Suprapubic skin (tissue), 4 donors: ENCODE data around the gene CDC42BPG. TPM values are rescaled to one million over a fixed set of nuclear protein-coding genes. Genes with fewer than 3 reads are reported as not detected.

Experiments
- DNase-seq, 2 donors: peaks; one replicate each; pipeline ENCODE4 v3.0.0-alpha.2; 2019; ENCODE audit warnings: low spot score in 2 of 2
- H3K27ac ChIP-seq: fragments of 200-600 bp; sonication (generic); one replicate; pipeline ENCODE4 v1.5.1; 2019
- H3K27me3 ChIP-seq: fragments of 200-600 bp; sonication (generic); one replicate; pipeline ENCODE4 v1.5.1; 2019
- H3K36me3 ChIP-seq: fragments of 200-600 bp; sonication (generic); one replicate; pipeline ENCODE4 v1.5.1; 2019
- H3K4me1 ChIP-seq: fragments of 200-600 bp; sonication (generic); one replicate; pipeline ENCODE4 v1.5.1; 2019
- H3K4me3 ChIP-seq: fragments of 200-600 bp; sonication (generic); one replicate; pipeline ENCODE4 v1.5.1; 2019; ENCODE audit warnings: mild to moderate bottlenecking
- H3K9me3 ChIP-seq: fragments of 200-600 bp; sonication (generic); one replicate; pipeline ENCODE4 v1.5.1; 2019
- EP300 ChIP-seq: sonication (generic); formaldehyde crosslinking; IDR thresholded peaks from one replicate; pipeline ENCODE4 v1.6.1; 2017; ENCODE audit warnings: antibody characterized with exemption
- POLR2A ChIP-seq, 2 donors: fragments of 450-650 bp; IDR thresholded peaks; one replicate each; pipeline ENCODE4 v1.6.1; 2017; ENCODE audit warnings: antibody characterized with exemption in 2 of 2, mild to moderate bottlenecking in 2 of 2, moderate library complexity in 2 of 2
- POLR2AphosphoS5 ChIP-seq, 3 donors: sonication (generic); formaldehyde crosslinking; IDR thresholded peaks; one replicate each; pipeline ENCODE4 v1.6.1; 2017; ENCODE audit warnings: antibody characterized with exemption in 3 of 3
- WGBS: methylation state at CpG from one replicate; pipeline ENCODE4 v1.1.5; 2018; 5-methylcytosine and 5-hydroxymethylcytosine counted together
- total RNA-seq, 4 donors: library from RNA; depleted of rRNA; stranded (reverse); fragments of >200 nt; gene quantifications; one replicate each; pipeline ENCODE4 v1.1.0, GENCODE V29; 2016
- TF ChIP-seq, protein P1 (sequence below), 2 donors: fragments of 200-600 bp in 1 of 2; fragments of 450-650 bp in 1 of 2; sonication (generic) in 1 of 2; IDR thresholded peaks; one replicate each; pipeline ENCODE4 v1.5.1; 2016 to 2019; ENCODE audit warnings: antibody characterized with exemption in 2 of 2, mild to moderate bottlenecking in 1 of 2, moderate library complexity in 1 of 2

The CDC42BPG gene
- total RNA-seq, 4 donors from 2014 or later, result 42.2 to 64.9 (median 61.1) TPM

DNA sequence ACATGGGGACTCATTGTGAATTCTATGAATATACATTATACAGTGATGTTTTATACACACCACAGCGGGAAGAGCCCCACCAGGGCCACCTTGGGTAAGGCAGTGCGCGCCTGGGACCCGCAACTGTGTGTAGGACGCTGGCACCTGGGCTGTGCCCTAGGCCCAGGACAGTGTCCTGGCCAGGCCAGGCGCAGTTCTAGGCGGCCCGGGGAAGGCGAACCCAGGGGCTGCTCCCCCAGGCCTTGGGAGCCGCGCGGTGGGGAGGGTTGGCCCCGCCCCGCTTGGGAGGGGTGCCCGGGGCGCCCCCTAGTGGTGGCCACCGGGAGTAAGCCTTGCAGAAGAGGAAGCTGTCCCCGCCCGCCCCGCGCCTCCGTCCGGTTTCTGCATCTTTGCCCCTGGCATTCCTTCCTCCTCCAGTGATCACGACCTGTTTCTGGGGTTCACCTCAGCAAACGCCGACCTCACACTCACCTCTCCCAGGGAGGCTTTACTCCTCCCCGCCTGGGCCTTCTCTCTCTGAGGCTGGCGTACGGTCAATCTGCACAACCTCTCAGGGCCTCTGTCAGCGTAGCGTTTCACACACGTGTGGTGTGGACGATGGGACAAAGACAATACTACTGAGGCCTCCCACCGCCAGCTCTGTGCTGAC, 43.4 kb upstream of the CDC42BPG start:
- Histone ChIP-seq H3K9me3 (no peaks in the 10 kb centered on the region), H3K27ac (no peak overlapping the region), H3K4me1 (peaks cover 15% of the 10 kb centered on the region), H3K4me3 (peak overlapping the region; percentile 20), H3K36me3 (no peaks in the 10 kb centered on the region), H3K27me3 (no peaks in the 10 kb centered on the region)
- 7% methylated on average over 28 of the region's 34 CpGs for WGBS
- TF ChIP-seq, protein P1, sequence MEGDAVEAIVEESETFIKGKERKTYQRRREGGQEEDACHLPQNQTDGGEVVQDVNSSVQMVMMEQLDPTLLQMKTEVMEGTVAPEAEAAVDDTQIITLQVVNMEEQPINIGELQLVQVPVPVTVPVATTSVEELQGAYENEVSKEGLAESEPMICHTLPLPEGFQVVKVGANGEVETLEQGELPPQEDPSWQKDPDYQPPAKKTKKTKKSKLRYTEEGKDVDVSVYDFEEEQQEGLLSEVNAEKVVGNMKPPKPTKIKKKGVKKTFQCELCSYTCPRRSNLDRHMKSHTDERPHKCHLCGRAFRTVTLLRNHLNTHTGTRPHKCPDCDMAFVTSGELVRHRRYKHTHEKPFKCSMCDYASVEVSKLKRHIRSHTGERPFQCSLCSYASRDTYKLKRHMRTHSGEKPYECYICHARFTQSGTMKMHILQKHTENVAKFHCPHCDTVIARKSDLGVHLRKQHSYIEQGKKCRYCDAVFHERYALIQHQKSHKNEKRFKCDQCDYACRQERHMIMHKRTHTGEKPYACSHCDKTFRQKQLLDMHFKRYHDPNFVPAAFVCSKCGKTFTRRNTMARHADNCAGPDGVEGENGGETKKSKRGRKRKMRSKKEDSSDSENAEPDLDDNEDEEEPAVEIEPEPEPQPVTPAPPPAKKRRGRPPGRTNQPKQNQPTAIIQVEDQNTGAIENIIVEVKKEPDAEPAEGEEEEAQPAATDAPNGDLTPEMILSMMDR (IDR thresholded peaks at IDR 0.05), result peak; percentile 94 to 98
- TF ChIP-seq EP300, result no peak
- DNase-seq, result peak; percentile 88 to 92

DNA sequence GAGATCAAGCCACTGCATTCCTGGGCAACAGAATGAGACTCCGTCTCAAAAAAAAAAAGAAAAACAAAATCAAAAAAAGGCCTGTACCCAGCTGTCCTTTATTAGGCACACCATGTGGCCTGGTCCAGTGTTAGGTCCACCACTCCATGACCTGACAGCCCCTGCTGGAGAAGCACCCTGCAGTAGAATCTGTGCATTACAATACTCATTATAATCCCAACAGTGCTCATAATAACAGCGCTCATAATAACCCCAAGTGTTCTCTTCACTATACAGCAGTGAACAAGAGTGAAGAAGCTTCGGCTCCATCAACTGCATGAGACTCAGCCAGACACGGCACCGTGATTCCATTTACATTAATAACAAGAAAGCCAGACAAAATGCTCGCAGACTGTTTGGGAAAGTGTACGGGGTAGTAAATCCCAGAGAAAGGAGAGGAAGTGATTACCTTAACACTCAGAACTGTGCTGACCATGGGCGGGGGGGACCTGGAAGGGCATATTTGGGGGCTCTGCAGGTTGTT, 42.8 kb upstream of the CDC42BPG start:
- TF ChIP-seq POLR2AphosphoS5 (IDR thresholded peaks at IDR 0.05) (no peak), POLR2A (IDR thresholded peaks at IDR 0.05) (no peak), EP300 (no peak)
- TF ChIP-seq, protein P1 (IDR thresholded peaks at IDR 0.05), result no peak
- Histone ChIP-seq H3K27me3 (no peaks in the 10 kb centered on the region), H3K9me3 (no peaks in the 10 kb centered on the region), H3K4me1 (peaks cover 15% of the 10 kb centered on the region), H3K27ac (no peak overlapping the region), H3K4me3 (no peak overlapping the region), H3K36me3 (no peaks in the 10 kb centered on the region)
- 78% methylated on average over 8 of the region's 8 CpGs for WGBS
- no peak for DNase-seq

DNA sequence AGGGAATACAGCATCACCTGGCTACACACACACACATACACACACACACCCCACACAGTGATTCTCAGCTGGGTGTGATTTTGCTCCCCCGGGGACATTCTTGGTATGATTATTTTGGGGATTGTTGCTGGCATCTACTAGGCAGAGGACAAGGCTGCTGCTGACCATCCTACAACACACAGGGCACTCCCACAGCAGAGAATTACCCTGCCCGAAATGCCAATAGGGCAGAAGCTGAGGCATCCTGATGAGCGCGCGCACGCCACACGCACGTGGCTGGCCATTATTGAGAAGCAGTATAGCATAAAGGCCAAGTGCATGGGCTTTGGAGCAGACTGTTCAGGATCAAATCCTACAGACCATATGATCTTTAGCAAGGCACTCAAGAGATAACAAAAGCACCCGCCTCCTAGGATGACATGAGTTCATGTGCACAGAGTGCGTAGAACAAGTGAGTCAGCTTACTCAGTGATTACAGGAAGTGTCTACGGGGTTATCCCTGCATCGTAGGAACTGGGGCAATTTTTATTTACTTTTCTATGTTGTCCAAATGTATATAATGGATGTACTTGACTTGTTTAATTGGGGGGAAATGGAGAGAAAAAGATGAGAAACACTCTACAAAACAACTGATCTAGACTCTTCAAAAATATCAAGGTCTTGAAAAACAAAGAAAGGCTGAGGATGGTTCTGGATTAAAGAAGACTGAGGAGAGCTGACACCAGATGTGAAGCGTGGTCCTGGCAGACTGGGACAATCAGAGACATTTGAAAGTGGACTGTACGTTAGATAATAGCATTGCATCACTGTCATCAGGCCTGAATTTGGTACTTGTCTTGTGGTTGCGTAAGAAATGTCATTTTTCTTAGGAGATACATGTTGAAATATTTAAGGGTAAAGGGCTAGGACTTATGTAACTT, 41.2 kb upstream of the CDC42BPG start:
- no peak for DNase-seq
- Histone ChIP-seq H3K36me3 (no peaks in the 10 kb centered on the region), H3K9me3 (no peaks in the 10 kb centered on the region), H3K27me3 (no peaks in the 10 kb centered on the region), H3K27ac (no peak overlapping the region), H3K4me3 (no peak overlapping the region), H3K4me1 (peaks cover 30% of the 10 kb centered on the region)
- WGBS, result 72% methylated on average over 14 of the region's 15 CpGs
- TF ChIP-seq, protein P1 (IDR thresholded peaks at IDR 0.05), result no peak
- TF ChIP-seq POLR2A (IDR thresholded peaks at IDR 0.05), result no peak

DNA sequence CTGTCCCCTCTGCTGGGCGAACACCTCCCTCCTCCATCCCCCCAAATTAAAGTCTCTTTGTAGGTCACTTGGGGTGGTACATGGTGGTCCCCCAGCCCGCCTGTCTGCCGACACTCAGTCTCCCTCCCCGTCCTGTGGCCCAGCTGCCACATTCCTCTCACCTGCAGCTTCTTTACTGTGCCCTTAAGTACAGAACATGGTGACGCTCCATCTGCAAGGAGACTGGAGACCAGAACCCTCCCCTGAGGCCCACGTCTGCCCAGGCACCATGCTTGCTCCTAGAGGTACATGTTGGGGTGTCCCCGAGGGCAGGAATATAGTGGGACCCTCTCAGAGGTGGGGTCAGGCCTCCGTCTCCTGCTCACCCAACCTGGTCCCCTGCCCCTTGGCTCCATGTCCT, 39.6 kb upstream of the CDC42BPG start:
- TF ChIP-seq POLR2A (IDR thresholded peaks at IDR 0.05) (no peak), EP300 (no peak), POLR2AphosphoS5 (IDR thresholded peaks at IDR 0.05) (no peak)
- TF ChIP-seq, protein P1 (IDR thresholded peaks at IDR 0.05), result no peak
- no peaks in the 10 kb centered on the region for H3K9me3 ChIP-seq
- no peak overlapping the region for H3K27ac ChIP-seq
- no peak for DNase-seq
- H3K4me3 ChIP-seq, result no peak overlapping the region
- no peaks in the 10 kb centered on the region for H3K27me3 ChIP-seq
- WGBS, result 92% methylated on average over 8 of the region's 8 CpGs
- peaks cover 46% of the 10 kb centered on the region for H3K4me1 ChIP-seq
- H3K36me3 ChIP-seq, result no peaks in the 10 kb centered on the region

DNA sequence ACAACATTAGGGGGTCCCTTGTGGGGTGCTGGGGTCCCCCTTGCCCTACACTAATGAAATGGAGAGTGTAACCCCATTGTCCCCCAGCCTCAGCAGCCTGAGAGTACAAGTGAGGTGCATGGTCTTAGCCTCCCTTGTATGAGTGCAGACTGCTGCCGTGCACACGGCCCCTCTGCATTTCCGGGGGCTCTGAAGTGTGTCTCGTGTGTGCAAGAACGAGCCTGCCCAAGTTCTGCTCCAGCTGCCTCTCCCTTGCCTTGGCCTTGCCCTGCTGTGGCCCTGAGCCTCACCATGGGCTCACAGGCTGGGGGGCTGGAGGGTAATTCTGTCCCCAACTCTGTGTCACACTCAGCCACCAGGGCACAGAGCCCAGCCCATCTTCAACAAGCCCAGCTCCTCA, 39.1 kb upstream of the CDC42BPG start:
- no peak overlapping the region for H3K4me3 ChIP-seq
- no peak for DNase-seq
- no peaks in the 10 kb centered on the region for H3K9me3 ChIP-seq
- H3K36me3 ChIP-seq, result no peaks in the 10 kb centered on the region
- H3K27me3 ChIP-seq, result no peaks in the 10 kb centered on the region
- H3K27ac ChIP-seq, result no peak overlapping the region
- H3K4me1 ChIP-seq, result peaks cover 49% of the 10 kb centered on the region
- WGBS, result 83% methylated on average over 3 of the region's 5 CpGs
- TF ChIP-seq EP300, result no peak
- TF ChIP-seq POLR2A (IDR thresholded peaks at IDR 0.05), result no peak
- TF ChIP-seq, protein P1 (IDR thresholded peaks at IDR 0.05), result no peak
- TF ChIP-seq POLR2AphosphoS5 (IDR thresholded peaks at IDR 0.05), result no peak
